Stimulated activated CD8-positive, alpha-beta memory T cell treated with anti-CD3 and anti-CD28 coated beads, Interleukin-7, amount 100 ng/mL, for 24 hours (primary cell): ENCODE results near the gene TNPO3.
"Not testable (repeated sequence)": the region's sequence is repeated elsewhere in the genome, so short reads cannot be mapped to it uniquely, and the experiment has no call there.

ENCODE experiments used
- DNase-seq: peaks from one replicate; pipeline ENCODE4 v3.0.0-alpha.2; 2020; ENCODE audit warnings: low read depth

Gene TNPO3

GRCh38 chr7:128961030-128961659 lies 93.8 kb downstream of the TNPO3 start:
- DNase-seq, result no peak

GRCh38 chr7:128959296-128959695 lies 95.6 kb downstream of the TNPO3 start:
- no peak for DNase-seq

DNA sequence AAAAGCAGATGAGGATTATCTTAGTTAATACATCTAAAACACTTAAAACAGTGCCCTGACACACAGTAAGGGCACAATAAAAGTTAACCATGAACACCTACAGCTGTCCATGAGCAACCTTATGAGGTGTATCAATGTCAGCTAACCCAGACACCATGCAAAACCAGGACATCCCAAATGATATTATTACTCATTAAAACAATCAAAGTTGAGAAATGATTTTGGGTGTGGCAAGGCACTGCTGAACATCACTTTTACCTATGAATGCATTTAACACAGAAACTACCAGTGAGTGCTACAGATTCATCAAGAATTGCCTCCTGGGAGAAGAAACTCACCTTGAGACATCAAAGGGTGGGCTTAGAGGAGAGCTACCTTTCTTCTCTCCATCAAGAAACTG lies 98.9 kb downstream of the TNPO3 start:
- DNase-seq, result no peak

DNA sequence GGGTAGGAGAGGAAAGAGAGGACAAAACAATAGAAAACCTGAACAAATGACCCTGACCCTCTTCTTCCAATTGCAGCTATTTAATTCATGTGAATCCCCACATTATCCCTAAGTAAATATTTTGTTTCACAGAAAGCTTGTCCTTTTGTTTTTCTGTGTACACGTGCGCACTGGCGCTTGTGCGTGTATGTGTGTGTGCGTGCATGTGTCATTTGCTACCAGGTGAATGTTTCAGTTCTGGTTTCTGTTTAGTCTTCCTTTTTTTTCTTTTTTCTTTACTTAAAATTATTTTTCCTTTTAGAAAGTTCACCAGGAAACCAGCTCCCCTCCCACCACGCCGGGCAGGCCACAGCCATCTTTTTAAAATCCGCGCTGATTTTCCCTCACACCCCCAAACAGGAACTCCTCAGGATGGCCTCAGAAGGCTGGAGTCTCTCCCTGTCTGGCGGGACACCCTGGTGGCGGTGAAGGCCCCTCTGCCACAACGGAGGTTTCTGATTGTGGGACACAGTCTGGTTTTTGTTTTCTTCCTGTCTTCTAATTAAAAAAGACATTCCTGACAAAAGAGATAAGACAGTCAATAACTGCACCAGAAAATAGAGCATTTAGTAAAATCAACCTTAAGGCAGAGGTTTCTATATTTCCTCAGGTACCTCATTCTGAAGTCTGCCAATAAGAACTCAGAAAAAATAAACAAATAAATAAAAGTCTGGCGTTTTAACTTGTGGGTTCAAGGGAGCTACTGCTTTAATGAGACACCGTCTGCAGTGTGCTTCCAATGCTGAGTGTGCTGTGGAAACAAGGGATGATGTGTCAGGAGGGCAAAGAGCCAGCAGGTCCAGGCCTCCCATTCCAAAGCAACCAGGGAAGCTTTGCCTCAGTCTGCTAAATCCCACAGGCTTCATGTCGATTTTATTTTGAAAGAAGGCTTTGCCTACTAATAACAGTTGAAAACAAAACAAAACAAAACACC lies 99.8 kb downstream of the TNPO3 start:
- no peak for DNase-seq

DNA sequence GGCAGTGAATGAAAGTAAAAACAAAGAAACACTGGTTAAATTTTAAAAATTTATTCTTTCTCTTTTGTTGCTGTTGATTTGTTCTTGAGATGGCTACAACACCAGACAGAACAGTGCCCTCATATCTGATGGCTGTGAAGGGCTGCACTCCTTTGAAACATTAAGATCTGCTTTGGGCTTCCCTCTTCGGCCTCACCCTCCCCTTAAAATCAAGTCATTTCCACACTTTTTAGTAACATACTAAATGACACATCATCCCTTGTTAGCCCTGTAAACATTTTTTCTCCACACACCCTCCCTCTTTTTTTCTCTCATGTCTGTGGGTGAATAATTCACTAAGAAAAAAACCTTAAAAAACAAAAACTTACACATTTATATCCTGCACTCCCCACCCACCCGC lies 100.8 kb downstream of the TNPO3 start:
- DNase-seq, result no peak

GRCh38 chr7:128951296-128951695 lies 103.6 kb downstream of the TNPO3 start:
- no peak for DNase-seq

- no peak for DNase-seq
These were observed 105.7 kb downstream of the TNPO3 start for GRCh38 chr7:128948976-128949760.

DNA sequence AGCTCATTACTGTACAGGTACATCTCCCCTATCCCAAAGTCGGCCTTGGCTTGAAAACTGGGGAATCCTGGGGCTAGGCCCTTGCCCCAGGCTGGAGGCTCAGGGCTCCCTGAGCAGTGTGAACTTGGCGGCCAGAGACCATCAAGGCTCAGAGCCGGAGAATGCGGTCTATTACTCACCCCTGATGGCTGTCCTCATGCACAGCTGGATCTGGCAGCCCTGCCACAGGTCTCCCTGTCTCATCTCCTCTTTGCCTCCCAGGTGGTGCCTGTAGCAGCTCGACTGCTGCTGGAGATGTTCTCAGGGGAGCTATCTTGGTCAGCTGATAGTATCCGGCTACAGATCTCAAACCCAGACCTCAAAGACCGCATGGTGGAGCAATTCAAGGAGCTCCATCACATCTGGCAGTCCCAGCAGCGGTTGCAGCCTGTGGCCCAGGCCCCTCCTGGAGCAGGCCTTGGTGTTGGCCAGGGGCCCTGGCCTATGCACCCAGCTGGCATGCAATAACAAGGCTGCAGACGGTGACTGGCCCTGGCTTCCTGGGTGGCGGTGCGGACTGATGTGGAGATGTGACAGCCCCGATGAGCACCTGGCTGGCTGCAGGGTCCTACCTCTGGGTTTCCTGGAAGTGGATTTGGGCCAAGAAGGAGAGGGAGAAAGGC lies 106.5 kb downstream of the TNPO3 start:
- DNase-seq, result no peak

- DNase-seq, result no peak
These were observed 107.1 kb downstream of the TNPO3 start for GRCh38 chr7:128947854-128948253.

DNA sequence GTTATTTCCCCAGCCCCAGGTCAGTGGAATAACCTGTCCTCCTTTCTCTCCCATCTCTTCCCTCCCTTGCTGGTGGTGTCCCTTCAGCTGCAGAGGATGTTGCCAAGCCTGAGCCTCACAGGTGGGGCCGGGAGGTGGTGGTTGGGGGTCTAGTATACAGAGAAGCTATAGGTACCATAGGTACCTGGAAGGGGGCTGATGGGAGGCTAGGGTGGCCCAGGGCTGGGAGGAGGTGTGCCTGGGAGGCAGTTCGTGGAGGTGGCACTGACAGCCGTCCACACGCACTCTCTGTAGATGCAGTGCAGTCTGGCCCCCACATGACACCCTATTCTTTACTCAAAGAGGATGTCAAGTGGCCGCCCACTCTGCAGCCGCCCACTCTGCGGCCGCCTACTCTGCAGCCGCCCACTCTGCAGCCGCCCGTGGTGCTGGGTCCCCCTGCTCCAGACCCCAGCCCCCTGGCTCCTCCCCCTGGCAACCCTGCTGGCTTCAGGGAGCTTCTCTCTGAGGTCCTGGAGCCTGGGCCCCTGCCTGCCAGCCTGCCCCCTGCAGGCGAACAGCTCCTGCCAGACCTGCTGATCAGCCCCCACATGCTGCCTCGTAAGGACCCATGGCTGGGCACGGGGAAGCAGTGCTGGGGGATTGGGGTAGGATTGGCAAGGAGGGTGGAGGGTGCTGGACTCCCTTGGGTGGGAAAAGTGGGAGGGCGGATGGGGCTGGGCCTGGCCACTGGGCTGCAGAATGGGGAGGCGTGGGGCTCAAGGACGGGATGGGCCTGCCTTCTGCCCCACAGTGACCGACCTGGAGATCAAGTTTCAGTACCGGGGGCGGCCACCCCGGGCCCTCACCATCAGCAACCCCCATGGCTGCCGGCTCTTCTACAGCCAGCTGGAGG lies 107.7 kb downstream of the TNPO3 start:
- no peak for DNase-seq

DNA sequence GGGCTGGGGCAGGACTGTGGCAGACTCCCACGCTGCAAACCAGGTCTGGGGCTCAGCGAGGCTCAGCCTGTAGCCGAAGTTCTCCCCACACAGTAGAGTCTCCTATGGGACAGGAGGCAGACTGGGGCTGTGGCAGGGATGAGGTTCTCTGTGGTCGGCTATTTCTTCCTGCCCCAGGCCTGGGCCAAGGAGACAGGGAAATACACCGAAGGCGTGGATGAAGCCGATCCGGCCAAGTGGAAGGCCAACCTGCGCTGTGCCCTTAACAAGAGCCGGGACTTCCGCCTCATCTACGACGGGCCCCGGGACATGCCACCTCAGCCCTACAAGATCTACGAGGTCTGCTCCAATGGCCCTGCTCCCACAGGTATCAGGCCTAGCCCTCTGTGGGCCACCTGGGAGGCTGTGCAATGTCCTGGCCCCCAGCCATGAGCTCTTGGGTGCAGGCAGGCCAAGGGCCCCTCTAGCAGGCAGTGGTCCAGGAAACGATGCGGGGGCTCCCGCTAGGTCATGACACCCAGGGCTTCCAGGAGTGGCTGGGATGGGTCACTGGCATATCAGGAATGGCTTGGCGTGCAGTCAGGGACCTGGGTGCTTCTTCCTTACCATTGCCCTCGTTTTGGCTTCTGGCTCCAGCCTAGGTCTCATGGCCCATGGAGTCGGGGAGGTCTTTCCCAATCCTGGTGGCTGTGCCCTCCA lies 109.1 kb downstream of the TNPO3 start:
- DNase-seq, result no peak

GRCh38 chr7:128944487-128945236 lies 110.2 kb downstream of the TNPO3 start:
- DNase-seq, result no peak

GRCh38 chr7:128943251-128943650 lies 111.7 kb downstream of the TNPO3 start:
- DNase-seq, result not testable (repeated sequence)

- no peak for DNase-seq
These were observed 112.9 kb downstream of the TNPO3 start for GRCh38 chr7:128941946-128942526.

GRCh38 chr7:128941323-128941890 lies 113.5 kb downstream of the TNPO3 start:
- no peak for DNase-seq

DNA sequence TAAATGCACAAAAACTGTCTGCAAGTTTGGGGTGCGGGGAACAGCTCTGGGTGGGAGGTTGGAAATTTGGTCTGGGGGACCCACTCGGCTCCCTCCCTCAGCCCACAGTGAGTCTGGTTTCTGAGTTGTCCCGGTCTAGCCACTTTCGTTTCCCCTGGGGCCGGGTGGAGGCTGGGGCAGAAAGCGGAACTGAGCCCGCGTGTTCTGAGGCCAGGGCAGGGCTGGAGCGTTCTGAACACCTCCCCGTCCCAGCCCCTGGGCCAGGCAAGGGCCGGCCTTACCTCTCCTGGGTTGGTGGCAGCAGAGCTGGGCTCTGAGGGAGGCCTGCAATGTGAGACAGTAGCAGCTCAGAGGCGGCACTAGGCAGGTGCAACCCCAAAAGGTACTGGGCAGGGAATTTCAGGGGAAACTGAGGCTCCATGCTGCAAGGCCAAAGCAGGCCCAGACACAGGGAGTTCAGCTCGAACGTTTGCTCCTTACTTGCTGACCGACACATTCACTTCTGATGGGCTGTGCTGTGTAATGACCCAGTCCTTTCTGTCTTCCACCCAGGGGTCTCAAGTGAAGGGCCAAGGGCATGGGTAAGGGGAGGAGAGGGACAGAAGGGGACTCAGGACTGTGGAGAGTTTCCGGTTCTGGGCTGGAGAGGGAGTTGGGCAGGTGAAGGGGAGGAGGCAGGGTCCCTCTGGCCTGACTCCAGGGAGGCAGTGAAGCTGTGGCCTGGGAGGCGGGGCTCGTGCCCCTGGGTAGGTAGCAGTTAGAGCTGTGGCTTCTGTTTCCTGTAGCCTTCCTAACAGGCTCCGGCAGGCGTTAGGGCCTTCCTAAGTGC lies 114.2 kb downstream of the TNPO3 start:
- no peak for DNase-seq

GRCh38 chr7:128939861-128940410 lies 115.0 kb downstream of the TNPO3 start:
- no peak for DNase-seq
